Measurements from ENCODE around the gene NLN.
"Not testable (repeated sequence)": the region's sequence is repeated elsewhere in the genome, so short reads cannot be mapped to it uniquely, and the experiment has no call there.

NLN gene

DNA sequence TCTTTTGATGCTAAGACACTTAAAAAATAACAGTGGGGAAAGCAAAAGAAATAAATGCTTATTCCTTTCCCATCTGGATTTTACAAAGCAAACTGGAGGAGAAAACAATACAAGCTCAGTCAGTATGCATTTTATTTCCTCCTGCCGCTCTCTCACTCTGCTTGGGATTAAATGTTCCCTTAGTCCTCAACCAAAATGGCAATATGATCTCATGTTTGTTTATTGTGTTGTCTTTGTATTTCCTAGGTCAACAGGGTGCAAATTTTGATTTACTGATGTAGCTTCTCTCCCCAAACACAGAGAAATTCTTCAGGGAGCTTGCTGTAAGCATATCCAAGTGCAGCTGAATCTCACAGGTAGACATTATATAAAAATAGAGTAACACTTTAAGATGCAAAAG is 112.3 kb downstream of the NLN start:
- DNase-seq = no peak

- no peak for DNase-seq
Observed at GRCh38 chr5:65835191-65835590, 113.2 kb downstream of the NLN start.

- DNase-seq = no peak
Observed at GRCh38 chr5:65837139-65837538, 115.1 kb downstream of the NLN start.

DNA sequence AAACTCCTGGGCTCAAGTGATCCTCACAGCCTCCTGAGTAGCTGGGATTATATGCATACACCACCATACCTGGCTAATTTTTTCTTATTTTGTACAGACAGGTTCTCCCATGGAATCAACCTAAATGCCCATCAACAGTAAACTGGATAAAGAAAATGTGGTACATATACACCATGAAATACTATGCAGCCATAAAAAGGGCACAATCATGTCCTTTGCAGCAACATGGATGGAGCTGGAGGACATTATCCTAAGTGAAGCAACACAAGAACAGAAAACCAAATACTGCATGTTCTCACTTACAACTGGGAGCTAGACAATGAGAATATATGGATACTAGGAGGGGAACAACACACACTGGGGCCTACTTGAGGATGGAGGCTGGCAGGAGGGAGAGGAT is 117.2 kb downstream of the NLN start:
- DNase-seq = not testable (repeated sequence)

- no peak for DNase-seq
Observed at GRCh38 chr5:65840071-65840470, 118.1 kb downstream of the NLN start.

DNA sequence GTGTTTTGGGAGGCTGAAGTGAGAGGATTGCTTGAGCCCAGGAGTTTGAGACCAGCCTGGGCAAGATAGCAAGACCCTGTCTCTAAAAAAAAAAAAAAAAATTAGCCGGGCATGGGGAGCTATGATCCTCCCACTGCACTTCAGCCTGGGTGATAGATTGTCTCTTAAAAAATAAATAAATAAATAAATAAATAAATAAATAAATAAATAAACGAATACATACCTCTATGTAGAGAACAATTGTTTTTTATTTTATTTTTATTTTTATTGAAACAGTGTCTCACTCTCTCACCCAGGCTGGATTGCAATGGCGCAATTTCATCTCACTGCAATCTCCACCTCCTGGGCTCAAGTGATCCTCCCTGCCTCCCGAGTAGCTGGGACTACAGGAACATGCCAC is 122.8 kb downstream of the NLN start:
- not testable (repeated sequence) for DNase-seq

DNA sequence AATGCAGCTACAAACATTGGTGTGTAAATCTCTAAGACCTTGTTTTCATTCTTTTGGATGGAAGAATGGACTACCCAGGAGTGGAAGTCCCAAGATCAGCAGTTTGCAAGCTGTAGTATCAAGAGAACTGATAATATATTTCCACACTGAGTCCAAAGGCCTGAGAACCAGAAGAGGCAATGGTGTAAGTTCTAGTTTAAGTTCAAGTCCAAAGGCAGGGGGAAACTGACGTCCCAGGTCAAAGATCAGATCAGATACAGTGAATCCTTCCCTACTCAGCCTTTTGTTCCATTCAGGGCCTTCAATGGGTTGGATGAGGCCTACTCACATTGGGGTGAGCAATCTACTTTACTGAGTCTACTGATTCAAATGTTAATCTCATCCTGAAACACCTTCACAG is 124.1 kb downstream of the NLN start:
- DNase-seq = no peak

GRCh38 chr5:65847019-65847418 is 125.0 kb downstream of the NLN start:
- DNase-seq = not testable (repeated sequence)

DNA sequence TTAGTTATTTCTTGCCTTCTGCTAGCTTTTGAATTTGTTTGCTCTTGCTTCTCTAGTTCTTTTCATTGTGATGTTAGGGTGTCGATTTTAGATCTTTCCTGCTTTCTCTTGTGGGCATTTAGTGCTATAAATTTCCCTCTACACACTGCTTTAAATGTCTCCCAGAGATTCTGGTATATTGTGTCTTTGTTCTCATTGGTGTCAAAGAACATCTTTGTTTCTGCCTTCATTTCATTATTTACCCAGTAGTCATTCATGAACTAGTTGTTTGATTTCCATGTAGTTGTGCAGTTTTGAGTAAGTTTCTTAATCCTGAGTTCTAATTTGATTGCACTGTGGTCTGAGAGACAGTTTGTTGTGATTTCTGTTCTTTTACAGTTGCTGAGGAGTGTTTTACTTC is 127.9 kb downstream of the NLN start:
- not testable (repeated sequence) for DNase-seq

DNA sequence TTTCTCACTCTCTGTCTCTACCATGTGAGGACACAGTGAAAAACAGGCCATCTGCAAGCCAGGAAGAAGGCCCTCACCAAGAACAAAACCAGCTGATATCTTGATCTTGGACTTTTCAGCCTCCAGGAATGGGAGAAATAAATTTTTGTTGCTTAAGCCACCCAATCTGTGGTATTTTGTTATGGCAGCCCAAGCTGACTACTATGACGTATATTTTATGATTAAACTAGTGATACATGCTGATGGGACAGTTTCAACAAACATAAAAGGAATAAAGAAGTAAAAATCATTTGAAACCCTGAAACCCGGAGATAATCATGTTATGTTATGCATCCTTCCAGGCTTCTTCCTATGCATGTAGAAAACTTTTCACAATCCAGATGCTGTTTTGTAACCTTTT is 132.9 kb downstream of the NLN start:
- DNase-seq = no peak

DNA sequence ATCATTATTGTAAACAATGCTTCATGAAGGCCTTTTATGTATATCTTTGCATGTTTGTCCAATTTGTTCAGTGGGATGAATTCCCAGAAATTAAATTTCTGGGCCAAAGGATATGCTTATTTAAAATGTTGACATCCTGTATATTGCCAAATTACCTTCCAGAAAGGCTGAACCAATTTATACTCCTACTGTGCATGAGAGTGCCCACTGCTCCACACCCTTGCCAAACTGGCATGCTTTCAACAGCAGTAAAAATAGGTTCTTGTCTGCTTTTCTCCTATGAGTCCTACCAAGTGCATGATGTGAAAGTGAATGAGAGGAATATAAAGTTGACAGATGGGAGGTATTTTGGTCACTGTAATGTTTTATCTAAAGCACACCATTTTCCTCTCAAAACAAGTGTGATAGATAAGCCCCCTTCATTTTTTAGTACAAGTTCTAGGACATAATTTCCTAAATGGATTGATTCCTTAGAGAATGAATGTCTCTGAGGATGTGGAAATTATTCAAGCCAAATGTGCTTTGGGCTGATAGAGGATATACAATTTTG is 133.8 kb downstream of the NLN start:
- no peak for DNase-seq

GRCh38 chr5:65856520-65856919 is 134.5 kb downstream of the NLN start:
- DNase-seq = no peak

DNA sequence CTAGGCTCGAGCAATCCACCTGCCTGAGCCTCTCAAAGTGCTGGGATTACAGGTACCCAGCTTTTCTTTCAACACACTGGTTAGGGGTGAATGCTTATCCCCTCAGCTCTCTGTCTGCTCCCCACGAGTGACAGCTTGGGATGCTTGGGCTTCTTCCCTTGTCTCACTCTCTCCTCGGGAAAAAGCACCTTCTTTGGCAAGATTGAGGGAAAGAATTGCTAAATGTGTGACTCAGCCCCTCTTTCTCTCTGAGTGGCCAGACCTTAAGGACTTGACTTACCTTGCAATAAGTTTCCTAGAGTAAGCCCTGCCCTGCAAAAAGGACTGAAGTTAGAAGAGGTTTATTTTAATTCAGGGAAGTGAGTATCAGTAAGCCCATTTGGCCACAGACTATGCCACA is 136.3 kb downstream of the NLN start:
- no peak for DNase-seq

- no peak for DNase-seq
Observed at GRCh38 chr5:65861830-65862241, 139.8 kb downstream of the NLN start.

- DNase-seq = no peak
Observed at GRCh38 chr5:65862384-65862783, 140.4 kb downstream of the NLN start.

- no peak for DNase-seq
Observed at GRCh38 chr5:65863747-65864146, 141.7 kb downstream of the NLN start.

GRCh38 chr5:65866837-65867521 is 145.0 kb downstream of the NLN start:
- peak in 1 of 2 donors; percentile 5 for DNase-seq

DNA sequence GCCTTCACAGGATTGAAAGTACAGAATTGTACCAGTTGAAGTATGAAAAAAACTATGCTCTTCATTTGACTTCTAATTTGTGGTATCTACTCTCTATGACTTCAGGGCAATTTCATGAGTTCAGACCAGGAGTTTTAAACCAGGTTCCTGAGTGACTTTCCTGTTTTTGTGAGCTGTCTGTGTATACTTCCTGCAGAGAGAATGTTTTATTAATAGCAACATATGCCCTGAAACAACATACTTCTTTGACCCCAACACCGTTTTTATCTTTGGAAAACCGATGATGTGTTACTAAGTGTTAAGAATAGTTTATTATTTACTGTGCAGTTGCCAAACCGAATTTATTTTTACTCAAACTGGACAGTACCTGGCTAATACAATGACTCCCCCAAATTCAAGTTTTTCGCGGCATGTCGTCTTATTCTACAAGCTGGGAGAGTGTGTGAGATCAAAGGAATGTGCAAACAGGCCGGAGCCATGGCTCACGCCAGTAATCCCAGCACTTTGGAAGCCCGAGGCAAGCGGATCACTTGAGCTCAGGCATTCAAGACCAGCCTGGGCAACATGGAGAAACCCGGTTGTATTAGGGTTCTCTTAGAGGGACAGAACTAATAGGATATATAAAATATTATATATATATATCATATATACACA is 145.7 kb downstream of the NLN start:
- no peak for DNase-seq

GRCh38 chr5:65868509-65868908 is 146.5 kb downstream of the NLN start:
- DNase-seq = no peak

DNA sequence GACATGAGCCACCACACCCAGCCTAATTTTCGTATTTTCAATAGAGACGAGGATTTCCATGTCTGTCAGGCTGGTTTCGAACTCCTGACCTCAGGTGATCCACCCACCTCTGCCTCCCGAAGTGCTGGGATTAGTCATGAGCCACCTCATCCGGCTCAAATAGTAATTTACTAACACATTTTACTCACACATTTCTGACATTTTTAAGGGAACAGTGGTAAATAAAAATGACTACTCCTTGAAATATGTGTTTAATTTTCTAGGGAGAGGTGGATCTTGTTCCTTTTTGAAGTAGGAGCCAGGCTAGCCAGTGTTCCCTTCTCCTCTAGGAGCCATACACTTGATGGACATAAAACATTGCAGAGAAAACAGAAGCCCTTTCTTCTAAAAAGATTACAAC is 149.2 kb downstream of the NLN start:
- no peak for DNase-seq

GRCh38 chr5:65871776-65872175 is 149.8 kb downstream of the NLN start:
- DNase-seq = not testable (repeated sequence)

DNA sequence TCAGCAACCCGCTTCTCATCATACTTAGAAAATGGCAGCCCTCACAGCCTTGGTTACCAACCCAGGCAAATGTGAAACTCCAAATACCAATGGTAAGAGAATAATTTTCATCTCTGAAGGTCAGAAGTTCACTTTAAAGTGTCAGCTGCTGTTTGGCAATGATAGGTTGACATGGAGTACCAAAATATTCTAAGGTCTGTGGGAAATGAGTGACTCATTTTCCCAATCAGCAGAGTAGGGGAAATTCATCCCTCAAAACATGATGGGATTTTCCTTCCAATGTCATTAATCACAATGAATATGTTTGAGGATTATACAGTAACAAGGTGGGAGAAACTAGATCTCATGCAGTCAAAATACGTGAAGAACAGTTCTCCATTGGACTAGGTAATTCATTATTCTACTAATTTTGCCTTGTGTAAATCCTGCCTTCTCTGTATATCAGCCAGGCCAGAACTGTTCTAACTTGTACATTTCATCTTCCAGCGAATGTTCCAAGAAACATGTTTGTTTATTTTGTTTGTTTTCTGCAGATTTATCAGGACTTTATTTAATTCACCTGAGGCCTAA is 151.3 kb downstream of the NLN start:
- no peak for DNase-seq

DNA sequence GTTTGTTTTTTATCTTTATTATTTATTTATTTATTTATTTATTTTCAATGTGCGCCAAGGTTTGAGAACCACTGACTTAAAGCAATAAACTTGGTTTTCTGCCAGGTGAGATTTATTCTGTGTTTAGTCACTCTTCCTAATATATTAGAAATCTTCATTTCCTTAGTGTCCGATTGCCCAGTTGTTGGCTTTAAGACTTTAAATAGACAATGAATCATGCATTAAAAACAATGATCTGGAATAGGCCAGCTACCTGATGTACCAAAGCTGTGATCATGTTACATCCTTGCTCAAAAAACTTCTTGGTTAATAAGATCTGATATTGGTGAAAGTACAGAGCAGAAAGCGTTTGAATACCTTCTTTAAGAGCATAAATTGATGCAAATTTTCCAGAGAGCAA is 152.2 kb downstream of the NLN start:
- no peak for DNase-seq

DNA sequence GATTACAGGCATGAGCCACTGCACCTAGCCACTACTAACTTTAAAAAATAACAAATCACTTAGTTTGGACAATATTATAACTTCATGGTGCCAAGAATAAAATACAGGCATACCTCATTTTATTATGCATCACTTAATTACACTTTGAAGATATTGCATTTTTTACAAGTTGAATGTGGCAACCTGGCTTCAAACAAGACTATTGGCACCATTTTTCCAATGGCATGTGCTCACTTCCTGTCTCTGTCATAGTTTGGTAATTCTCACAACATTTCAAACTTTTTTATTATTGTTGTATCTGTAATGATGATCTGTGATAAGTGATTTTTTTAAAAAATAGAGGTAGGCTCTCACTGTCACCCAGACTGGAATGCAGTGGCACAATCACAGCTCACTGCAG is 154.5 kb downstream of the NLN start:
- DNase-seq = no peak

Measured in CD4-positive, alpha-beta T cell treated with Interleukin-1 beta for 1 hour (primary cell).